Astrocyte (in vitro differentiated cells and primary cell): ENCODE measurements around the gene PBX1. TPM values are rescaled to one million over a fixed set of nuclear protein-coding genes. Genes with fewer than 3 reads are reported as not detected.

ENCODE experiments used
- DNase-seq: peaks from one replicate; pipeline ENCODE4 v3.0.0-alpha.2; 2010; ENCODE audit warnings: low read depth
- FAIRE-seq: peaks from 2 replicates; lab custom pipeline; 2011; peaks lifted over from hg19 to GRCh38; lab: Jason Lieb, UNC
- H2AFZ ChIP-seq: 2 replicates; pipeline ENCODE4 v1.6.0; 2012; ENCODE audit warnings: low read depth, low read length, inconsistent platforms
- H3K27ac ChIP-seq: 2 replicates; pipeline ENCODE4 v1.5.1; 2011; ENCODE audit warnings: low read depth, low read length, inconsistent platforms
- H3K27me3 ChIP-seq: 2 replicates; pipeline ENCODE4 v1.6.0; 2011; ENCODE audit warnings: low read length, inconsistent platforms; ENCODE audit not compliant: insufficient read depth
- H3K36me3 ChIP-seq: 2 replicates; pipeline ENCODE4 v1.5.1; 2011; ENCODE audit warnings: low read length, inconsistent platforms; ENCODE audit not compliant: insufficient read depth
- H3K4me1 ChIP-seq: 2 replicates; pipeline ENCODE4 v1.5.1; 2011; ENCODE audit warnings: low read length, inconsistent platforms; ENCODE audit not compliant: insufficient read depth
- H3K4me2 ChIP-seq: 2 replicates; pipeline ENCODE4 v1.6.0; 2012; ENCODE audit warnings: low read length, inconsistent platforms
- H3K4me3 ChIP-seq: 2 replicates; pipeline ENCODE4 v1.5.1; 2011; ENCODE audit warnings: low read depth, mild to moderate bottlenecking, low read length, inconsistent platforms; ENCODE audit not compliant: insufficient read depth
- H3K79me2 ChIP-seq: 2 replicates; pipeline ENCODE4 v1.6.0; 2012; ENCODE audit warnings: mild to moderate bottlenecking, low read length, inconsistent platforms; ENCODE audit not compliant: insufficient read depth
- H3K9ac ChIP-seq: 2 replicates; pipeline ENCODE4 v1.6.0; 2012; ENCODE audit warnings: mild to moderate bottlenecking, low read length, inconsistent platforms
- H3K9me3 ChIP-seq: 2 replicates; pipeline ENCODE4 v1.5.1; 2012; ENCODE audit warnings: low read depth, mild to moderate bottlenecking, low read length, inconsistent platforms; ENCODE audit not compliant: insufficient read depth
- H4K20me1 ChIP-seq: 2 replicates; pipeline ENCODE4 v1.6.0; 2012; ENCODE audit warnings: low read length, inconsistent platforms; ENCODE audit not compliant: insufficient read depth
- H3K27ac Mint-ChIP-seq: one replicate; pipeline ENCODE4 v1.8.0; 2021; ENCODE audit warnings: mild to moderate bottlenecking, mixed read lengths; ENCODE audit not compliant: unreplicated experiment
- H3K27me3 Mint-ChIP-seq: one replicate; pipeline ENCODE4 v1.8.0; 2021; ENCODE audit warnings: low read depth, mixed read lengths; ENCODE audit not compliant: unreplicated experiment
- H3K36me3 Mint-ChIP-seq: one replicate; pipeline ENCODE4 v1.8.0; 2021; ENCODE audit warnings: low read depth, mixed read lengths; ENCODE audit not compliant: unreplicated experiment
- H3K4me1 Mint-ChIP-seq: one replicate; pipeline ENCODE4 v1.8.0; 2021; ENCODE audit warnings: low read depth, mixed read lengths; ENCODE audit not compliant: unreplicated experiment
- H3K4me3 Mint-ChIP-seq: one replicate; pipeline ENCODE4 v1.8.0; 2021; ENCODE audit warnings: mild to moderate bottlenecking, moderate library complexity, mixed read lengths; ENCODE audit not compliant: unreplicated experiment
- H3K9me3 Mint-ChIP-seq: one replicate; pipeline ENCODE4 v1.8.0; 2021; ENCODE audit warnings: mild to moderate bottlenecking, mixed read lengths; ENCODE audit not compliant: unreplicated experiment
- EZH2 ChIP-seq: IDR thresholded peaks from 2 replicates; pipeline ENCODE4 v1.6.1; 2012; ENCODE audit warnings: mild to moderate bottlenecking, low read length, inconsistent platforms; ENCODE audit not compliant: insufficient read depth
- total RNA-seq: library from RNA; stranded (reverse); gene quantifications from 2 replicates; pipeline ENCODE4 v1.2.1, GENCODE V29; 2021
- TF ChIP-seq, protein P1 (sequence below): IDR thresholded peaks from 2 replicates; pipeline ENCODE4 v1.5.1; 2011; ENCODE audit warnings: low read depth, mild to moderate bottlenecking, inconsistent platforms, low read length, moderate library complexity; ENCODE audit not compliant: insufficient read depth

The PBX1 gene
- total RNA-seq, 1 donor from 2014 or later, result 37.2 TPM

DNA sequence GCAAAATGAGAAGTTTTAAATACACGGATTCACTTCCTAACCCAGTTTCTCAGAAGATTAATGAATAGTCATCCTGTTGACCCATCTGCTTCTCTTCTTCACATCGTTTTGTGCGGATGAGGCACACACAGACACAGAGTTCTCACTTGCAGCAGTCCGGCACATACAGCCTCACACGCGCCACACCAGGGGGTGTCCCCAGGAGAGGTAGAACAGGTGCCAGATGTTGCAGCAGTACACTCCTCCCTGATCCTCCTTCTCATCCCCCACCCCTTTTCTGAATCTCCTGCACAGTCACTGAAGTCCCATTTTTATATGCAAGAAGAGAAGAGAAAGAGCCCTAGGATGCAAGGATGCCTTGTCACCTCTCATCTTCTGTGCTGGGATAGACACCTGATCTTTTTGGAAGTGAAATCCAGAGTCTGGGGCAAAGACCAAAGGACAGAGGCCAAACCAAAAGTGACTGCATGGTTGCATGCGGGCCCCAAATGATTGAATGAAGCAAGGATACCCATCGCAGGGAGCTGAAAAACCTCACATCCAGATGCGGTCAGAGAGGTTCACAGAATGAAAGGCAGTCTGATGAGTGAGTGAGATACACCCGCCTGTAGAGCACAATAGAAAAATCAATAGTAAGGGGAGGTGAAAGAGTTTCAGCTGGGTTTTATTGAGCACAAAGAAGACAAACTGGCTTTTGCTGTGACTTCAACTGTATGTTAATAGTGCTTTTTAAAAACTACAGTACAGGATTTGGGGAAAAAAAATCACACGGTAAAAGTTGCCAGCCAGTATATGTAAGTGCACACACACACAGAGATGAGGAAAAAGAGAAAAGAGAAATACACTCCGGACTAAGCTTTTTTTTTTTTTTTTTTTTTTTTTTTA, 28.9 kb downstream of the PBX1 start:
- peaks cover 19% of the 10 kb centered on the region for H3K4me1 ChIP-seq
- peaks cover 2% of the 10 kb centered on the region for H3K36me3 ChIP-seq
- peaks cover 65% of the 10 kb centered on the region for H3K4me1 Mint-ChIP-seq
- peaks cover 5% of the 10 kb centered on the region for H4K20me1 ChIP-seq
- H3K79me2 ChIP-seq, result no peaks in the 10 kb centered on the region
- TF ChIP-seq, protein P1, sequence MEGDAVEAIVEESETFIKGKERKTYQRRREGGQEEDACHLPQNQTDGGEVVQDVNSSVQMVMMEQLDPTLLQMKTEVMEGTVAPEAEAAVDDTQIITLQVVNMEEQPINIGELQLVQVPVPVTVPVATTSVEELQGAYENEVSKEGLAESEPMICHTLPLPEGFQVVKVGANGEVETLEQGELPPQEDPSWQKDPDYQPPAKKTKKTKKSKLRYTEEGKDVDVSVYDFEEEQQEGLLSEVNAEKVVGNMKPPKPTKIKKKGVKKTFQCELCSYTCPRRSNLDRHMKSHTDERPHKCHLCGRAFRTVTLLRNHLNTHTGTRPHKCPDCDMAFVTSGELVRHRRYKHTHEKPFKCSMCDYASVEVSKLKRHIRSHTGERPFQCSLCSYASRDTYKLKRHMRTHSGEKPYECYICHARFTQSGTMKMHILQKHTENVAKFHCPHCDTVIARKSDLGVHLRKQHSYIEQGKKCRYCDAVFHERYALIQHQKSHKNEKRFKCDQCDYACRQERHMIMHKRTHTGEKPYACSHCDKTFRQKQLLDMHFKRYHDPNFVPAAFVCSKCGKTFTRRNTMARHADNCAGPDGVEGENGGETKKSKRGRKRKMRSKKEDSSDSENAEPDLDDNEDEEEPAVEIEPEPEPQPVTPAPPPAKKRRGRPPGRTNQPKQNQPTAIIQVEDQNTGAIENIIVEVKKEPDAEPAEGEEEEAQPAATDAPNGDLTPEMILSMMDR, result no peak
- TF ChIP-seq EZH2, result no peak
- DNase-seq, result no peak
- H3K27me3 ChIP-seq, result no peaks in the 10 kb centered on the region
- H3K27me3 Mint-ChIP-seq, result no peaks in the 10 kb centered on the region
- no peaks in the 10 kb centered on the region for H3K36me3 Mint-ChIP-seq
- peak overlapping the region; percentile 44 for H3K27ac ChIP-seq
- H3K9me3 Mint-ChIP-seq, result peaks cover 1% of the 10 kb centered on the region
- peak overlapping the region; percentile 21 for H3K4me3 Mint-ChIP-seq
- H3K9me3 ChIP-seq, result no peaks in the 10 kb centered on the region
- no peak overlapping the region for H3K9ac ChIP-seq
- H3K27ac Mint-ChIP-seq, result peak overlapping the region; percentile 31
- peak overlapping the region; percentile 84 for H3K4me2 ChIP-seq
- no peak for FAIRE-seq
- no peak overlapping the region for H3K4me3 ChIP-seq
- H2AFZ ChIP-seq, result no peak overlapping the region

DNA sequence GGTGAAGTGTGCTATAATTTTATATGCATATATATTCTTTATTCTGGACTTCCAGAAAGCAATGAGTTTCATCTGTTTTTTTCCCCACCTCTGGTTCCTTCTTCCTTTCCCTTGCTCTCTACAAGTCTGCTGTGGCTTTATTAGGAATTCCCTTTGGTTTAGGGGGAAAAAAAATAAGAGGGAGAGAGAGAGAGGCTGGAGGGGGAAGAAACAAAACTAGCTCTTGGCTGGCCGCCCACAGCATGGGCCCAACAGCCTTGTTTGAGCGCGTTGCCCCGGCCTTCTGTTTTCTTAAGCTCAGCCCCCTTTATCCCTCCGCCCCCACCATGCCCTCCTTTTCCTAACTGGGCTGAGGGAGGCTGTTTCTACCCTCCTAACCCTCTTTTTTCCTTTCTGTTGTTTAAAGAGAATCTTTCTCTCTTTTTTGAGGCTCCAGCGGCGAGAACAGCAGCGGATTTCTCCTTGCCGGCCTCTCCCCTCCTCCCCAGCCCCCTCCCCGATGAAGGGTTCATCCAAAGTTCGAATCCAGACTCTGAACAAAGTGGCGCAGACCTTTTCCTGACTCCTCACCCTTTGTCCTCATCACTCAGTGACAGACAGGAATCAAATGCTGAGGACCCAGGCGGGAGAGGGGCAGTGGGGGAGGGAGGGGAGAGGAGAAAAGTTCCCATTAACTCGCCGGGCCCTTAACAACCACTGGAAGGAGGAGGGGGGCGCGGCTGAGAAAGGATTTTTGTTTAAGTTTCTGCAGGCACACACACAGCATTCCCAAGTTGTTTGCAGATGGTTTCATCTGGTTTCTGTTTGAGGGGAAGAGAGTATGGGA, 29.7 kb downstream of the PBX1 start:
- peaks cover 1% of the 10 kb centered on the region for H3K9me3 Mint-ChIP-seq
- Histone ChIP-seq H3K4me1 (peaks cover 19% of the 10 kb centered on the region), H3K36me3 (peaks cover 2% of the 10 kb centered on the region), H3K9ac (peak overlapping the region; percentile 68), H3K4me2 (peak overlapping the region; percentile 84), H4K20me1 (peaks cover 5% of the 10 kb centered on the region), H3K27ac (peak overlapping the region; percentile 44), H3K79me2 (no peaks in the 10 kb centered on the region), H3K9me3 (no peaks in the 10 kb centered on the region), H2AFZ (peak overlapping the region; percentile 56), H3K4me3 (peak overlapping the region; percentile 22), H3K27me3 (no peaks in the 10 kb centered on the region)
- TF ChIP-seq, protein P1, result no peak
- no peak for TF ChIP-seq EZH2
- FAIRE-seq, result no peak
- H3K4me1 Mint-ChIP-seq, result peaks cover 64% of the 10 kb centered on the region
- DNase-seq, result peak; percentile 84
- H3K36me3 Mint-ChIP-seq, result no peaks in the 10 kb centered on the region
- no peaks in the 10 kb centered on the region for H3K27me3 Mint-ChIP-seq
- H3K4me3 Mint-ChIP-seq, result peak overlapping the region; percentile 40
- H3K27ac Mint-ChIP-seq, result peak overlapping the region; percentile 92
